ENCODE data around the gene PIF1. TPM values are rescaled to one million over a fixed set of nuclear protein-coding genes. Genes with fewer than 3 reads are reported as not detected.
"Not testable (repeated sequence)": the region's sequence is repeated elsewhere in the genome, so short reads cannot be mapped to it uniquely, and the experiment has no call there.

PIF1 gene
- total RNA-seq, 1 donor from 2014 or later, result 28.1 TPM

DNA sequence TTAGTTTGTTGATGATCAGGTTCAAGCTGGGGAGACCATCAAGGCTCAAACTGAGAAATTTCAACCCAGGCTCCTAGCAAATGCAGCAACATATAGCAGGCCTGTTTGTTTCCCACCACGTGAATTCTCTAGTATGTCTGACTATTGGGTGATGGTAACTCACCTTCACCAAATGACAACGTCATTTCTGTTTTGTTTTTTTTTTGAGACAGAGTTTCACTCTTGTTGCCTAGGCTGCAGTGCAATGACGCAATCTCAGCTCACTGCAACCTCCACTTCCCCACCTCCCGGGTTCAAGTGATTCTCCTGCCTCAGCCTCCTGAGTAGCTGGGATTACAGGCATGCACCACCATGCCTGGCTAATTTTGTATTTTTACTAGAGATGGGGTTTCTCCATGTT is 10.5 kb downstream of the PIF1 start:
- DNase-seq (ENCODE audit: low spot score); H3K4me3 Mint-ChIP-seq (ENCODE audit: low read depth); H3K27me3 Mint-ChIP-seq (ENCODE audit: low read depth); intact Hi-C loops (cut with micrococcal nuclease); H3K27ac Mint-ChIP-seq; H3K4me1 Mint-ChIP-seq (ENCODE audit: low read depth); H3K9me3 Mint-ChIP-seq: not testable (repeated sequence)
- peaks cover 20% of the 10 kb centered on the region for H3K36me3 Mint-ChIP-seq (ENCODE audit: low read depth)

DNA sequence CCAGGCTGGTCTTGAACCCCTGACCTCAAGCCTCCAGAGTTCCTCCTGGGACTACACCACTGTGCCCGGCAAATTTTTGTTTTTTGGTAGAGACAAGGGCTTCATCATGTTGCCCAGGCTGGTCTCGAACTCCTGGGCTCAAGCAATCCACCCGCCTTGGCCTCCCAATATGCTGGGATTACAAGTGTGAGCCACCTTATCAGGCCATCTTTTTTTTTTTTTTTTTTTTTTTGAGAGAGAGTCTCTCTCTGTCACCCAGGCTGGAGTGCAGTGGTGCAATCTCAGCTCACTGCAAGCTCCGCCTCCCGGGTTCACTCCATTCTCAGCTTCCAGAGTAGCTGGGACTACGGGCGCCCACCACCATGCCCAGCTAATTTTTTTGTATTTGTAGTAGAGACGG is 11.2 kb downstream of the PIF1 start:
- H3K36me3 Mint-ChIP-seq (ENCODE audit: low read depth), result peaks cover 14% of the 10 kb centered on the region
- H3K4me3 Mint-ChIP-seq (ENCODE audit: low read depth); DNase-seq (ENCODE audit: low spot score); intact Hi-C loops (cut with micrococcal nuclease); H3K27me3 Mint-ChIP-seq (ENCODE audit: low read depth); H3K27ac Mint-ChIP-seq; H3K9me3 Mint-ChIP-seq; H3K4me1 Mint-ChIP-seq (ENCODE audit: low read depth): not testable (repeated sequence)

DNA sequence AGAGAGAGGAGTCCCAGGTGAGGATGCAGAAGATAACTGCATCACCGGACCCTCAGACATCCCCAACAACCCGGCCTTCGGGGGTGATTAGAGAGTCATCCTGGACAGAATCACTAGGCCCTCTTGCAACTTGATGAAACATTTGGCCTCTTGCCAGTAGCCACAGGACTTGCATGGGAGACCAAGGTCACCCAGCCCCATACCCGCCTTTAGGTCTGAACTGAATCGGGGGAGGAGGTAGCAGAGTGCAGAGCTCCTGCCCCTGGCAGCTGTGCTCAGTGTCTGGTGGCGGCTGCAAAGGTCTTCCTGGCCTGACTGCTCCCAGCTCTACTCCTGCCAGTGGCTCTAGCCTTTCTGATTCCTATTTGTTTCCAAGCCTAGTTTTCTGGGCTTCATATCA is 12.4 kb downstream of the PIF1 start:
- Mint-ChIP-seq H3K36me3 (ENCODE audit: low read depth) (peaks cover 7% of the 10 kb centered on the region), H3K4me1 (ENCODE audit: low read depth) (peaks cover 3% of the 10 kb centered on the region), H3K27ac (no peak overlapping the region)

DNA sequence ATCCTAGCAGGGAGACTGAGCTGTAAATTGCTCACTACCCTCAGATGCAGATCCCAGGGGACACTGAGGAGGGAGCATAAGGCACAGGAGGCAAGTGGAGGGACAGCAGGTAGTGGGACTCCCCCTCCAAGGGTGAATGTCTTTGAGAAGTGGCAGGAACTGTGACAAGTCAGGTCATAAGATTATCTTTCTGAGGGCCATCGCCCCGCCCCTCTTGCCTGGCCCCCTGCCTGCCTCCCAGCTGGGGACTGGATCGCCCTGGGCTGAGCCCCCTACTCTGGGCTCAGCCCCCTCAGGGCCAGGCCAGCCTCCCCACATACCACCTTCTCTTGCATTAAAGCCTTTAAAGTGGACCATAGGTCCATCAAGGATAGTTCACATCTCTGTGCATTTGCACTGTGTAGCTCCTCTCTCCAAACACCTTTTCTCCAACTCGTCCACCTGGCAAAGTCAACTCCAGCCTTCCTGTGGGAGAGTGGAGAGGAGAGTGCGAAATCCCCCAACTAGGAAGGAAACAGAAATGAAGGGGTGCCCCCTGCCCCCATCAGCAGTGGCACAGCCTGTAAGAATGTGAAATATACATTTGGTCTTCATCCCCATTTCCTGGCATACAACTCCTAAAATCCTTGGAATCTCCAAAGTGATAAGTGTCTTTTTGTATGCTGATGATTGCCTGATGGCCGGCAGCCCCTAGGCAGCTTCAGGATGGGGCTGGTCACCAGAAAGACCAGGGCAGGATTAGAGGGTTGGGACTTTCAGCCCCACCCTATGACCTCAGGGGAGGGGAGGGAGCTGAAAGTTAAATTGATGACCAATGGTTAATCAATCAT is 14.7 kb downstream of the PIF1 start:
- H3K4me1 Mint-ChIP-seq (ENCODE audit: low read depth), result peaks cover 3% of the 10 kb centered on the region
- no peaks in the 10 kb centered on the region for H3K36me3 Mint-ChIP-seq (ENCODE audit: low read depth)
- no peak overlapping the region for H3K27ac Mint-ChIP-seq
- H3K4me3 Mint-ChIP-seq (ENCODE audit: low read depth), result no peak overlapping the region
- no peak for DNase-seq (ENCODE audit: low spot score)
- H3K27me3 Mint-ChIP-seq (ENCODE audit: low read depth), result peaks cover 9% of the 10 kb centered on the region
- H3K9me3 Mint-ChIP-seq, result no peaks in the 10 kb centered on the region
- intact Hi-C loops (cut with micrococcal nuclease), result loop anchor here (1.0 kb wide), 1 partner anchor 79 kb away; no protein-coding TSS in a partner anchor

More for the DNA sequence above, 12.4 kb downstream of the PIF1 start:
- peaks cover 7% of the 10 kb centered on the region for H3K27me3 Mint-ChIP-seq (ENCODE audit: low read depth)
- DNase-seq (ENCODE audit: low spot score), result no peak
- intact Hi-C loops (cut with micrococcal nuclease), result no loop called here
- H3K4me3 Mint-ChIP-seq (ENCODE audit: low read depth), result no peak overlapping the region
- no peaks in the 10 kb centered on the region for H3K9me3 Mint-ChIP-seq

DNA sequence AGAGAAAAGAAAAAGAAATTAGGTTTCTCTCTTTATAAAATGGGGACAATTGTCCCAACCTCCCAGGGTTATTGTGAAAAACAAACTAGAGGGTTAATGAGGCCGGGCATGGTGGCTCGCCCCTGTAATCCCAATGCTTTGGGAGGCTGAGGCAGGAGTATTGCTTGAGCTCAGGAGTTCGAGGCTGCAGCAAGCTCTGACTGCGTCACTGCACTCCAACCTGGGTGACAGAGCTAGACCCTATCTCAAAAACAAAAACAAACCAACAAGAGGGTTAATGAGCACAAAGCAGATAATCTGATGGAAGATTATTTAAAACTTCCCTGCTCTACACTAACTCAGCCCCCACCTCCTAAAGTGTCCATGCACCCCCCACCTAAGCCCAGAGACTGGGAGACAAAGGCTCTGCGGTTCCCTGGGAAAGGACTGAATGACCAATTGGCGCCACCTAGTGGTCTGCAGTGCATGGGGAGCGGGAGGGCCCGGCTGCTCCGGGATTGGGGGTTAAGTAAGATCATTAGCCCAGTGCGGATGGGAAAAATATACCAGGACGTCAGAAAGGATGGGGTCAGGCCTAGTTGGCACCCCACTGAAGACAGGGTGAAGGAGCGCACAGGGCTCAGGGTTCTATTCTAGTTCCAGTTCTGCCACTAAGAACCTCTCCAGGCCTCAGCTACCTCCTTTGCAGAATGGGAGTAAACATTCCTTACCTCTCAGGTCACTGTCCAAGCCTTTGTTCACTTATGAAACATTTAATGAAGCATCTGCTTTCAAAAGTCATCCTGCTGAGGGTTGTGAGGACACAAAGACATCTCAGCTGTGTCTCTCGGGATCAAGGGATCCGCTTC is 15.6 kb downstream of the PIF1 start:
- DNase-seq (ENCODE audit: low spot score), result peak; percentile 50
- Mint-ChIP-seq H3K4me3 (ENCODE audit: low read depth) (no peak overlapping the region), H3K27ac (no peak overlapping the region), H3K27me3 (ENCODE audit: low read depth) (peaks cover 9% of the 10 kb centered on the region), H3K4me1 (ENCODE audit: low read depth) (peaks cover 3% of the 10 kb centered on the region), H3K36me3 (ENCODE audit: low read depth) (no peaks in the 10 kb centered on the region), H3K9me3 (no peaks in the 10 kb centered on the region)
- intact Hi-C loops (cut with micrococcal nuclease), result loop anchor here (1.0 kb wide), 1 partner anchor 79 kb away; no protein-coding TSS in a partner anchor

DNA sequence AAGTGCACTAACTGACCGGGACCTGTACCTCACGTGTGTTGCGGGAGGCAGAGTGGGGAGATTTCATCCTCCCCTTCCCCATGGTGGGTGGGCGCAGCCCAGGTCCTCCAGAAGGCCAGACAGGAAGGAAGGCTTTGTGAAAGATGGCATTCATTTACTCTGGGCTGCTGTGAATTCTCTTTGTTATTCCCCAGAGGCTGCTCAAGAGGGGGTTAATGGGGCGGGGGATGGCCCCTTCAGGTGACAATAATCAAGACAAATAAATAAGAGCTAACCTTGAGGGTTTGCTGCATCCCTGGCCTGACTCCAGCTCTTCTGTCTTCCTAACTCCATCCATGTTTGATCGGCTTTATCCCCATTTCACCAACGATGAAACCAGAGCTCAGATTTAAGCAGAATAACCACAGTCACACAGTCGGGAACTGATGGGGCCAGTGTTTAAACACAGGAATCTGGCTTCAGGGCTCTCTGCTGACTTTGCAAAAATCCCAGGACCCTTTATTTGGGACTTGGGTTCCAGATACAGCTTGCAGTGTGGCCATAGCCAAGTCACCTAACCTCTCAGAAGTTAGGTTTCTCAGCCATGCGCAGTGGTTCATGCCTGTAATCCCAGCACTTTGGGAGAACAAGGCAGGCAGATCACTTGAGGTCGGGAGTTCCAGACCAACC is 16.5 kb downstream of the PIF1 start:
- no peaks in the 10 kb centered on the region for H3K4me1 Mint-ChIP-seq (ENCODE audit: low read depth)
- H3K9me3 Mint-ChIP-seq, result no peaks in the 10 kb centered on the region
- no peak overlapping the region for H3K4me3 Mint-ChIP-seq (ENCODE audit: low read depth)
- H3K27ac Mint-ChIP-seq, result no peak overlapping the region
- no peak for DNase-seq (ENCODE audit: low spot score)
- intact Hi-C loops (cut with micrococcal nuclease), result no loop called here
- no peaks in the 10 kb centered on the region for H3K36me3 Mint-ChIP-seq (ENCODE audit: low read depth)
- peaks cover 12% of the 10 kb centered on the region for H3K27me3 Mint-ChIP-seq (ENCODE audit: low read depth)

DNA sequence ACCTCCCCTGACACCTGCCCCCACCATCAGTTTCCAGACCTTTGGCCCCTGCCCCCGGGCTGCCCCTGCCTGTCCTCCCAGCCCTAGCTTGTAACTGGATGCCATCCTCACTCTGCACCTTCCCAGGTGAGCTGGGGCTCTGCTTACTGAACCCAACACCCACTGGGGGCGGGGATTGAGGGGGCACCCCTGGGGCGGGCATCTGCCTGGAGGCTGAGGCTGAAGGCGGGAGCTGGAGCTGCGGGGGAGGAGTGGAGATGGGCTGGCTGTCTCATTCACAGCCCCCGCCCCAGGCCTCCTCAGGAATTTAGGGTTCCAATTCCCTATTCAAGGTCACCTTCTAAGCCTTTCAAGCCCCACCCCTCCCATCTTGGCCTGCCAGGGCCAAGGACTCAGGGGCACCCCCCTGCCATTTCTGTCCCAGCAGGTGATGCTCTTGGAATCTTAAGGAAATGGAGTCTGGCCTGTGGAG is 17.7 kb downstream of the PIF1 start:
- peaks cover 12% of the 10 kb centered on the region for H3K27me3 Mint-ChIP-seq (ENCODE audit: low read depth)
- no peaks in the 10 kb centered on the region for H3K9me3 Mint-ChIP-seq
- H3K36me3 Mint-ChIP-seq (ENCODE audit: low read depth), result no peaks in the 10 kb centered on the region
- intact Hi-C loops (cut with micrococcal nuclease), result no loop called here
- H3K27ac Mint-ChIP-seq, result no peak overlapping the region
- H3K4me3 Mint-ChIP-seq (ENCODE audit: low read depth), result no peak overlapping the region
- no peak for DNase-seq (ENCODE audit: low spot score)
- H3K4me1 Mint-ChIP-seq (ENCODE audit: low read depth), result no peaks in the 10 kb centered on the region

DNA sequence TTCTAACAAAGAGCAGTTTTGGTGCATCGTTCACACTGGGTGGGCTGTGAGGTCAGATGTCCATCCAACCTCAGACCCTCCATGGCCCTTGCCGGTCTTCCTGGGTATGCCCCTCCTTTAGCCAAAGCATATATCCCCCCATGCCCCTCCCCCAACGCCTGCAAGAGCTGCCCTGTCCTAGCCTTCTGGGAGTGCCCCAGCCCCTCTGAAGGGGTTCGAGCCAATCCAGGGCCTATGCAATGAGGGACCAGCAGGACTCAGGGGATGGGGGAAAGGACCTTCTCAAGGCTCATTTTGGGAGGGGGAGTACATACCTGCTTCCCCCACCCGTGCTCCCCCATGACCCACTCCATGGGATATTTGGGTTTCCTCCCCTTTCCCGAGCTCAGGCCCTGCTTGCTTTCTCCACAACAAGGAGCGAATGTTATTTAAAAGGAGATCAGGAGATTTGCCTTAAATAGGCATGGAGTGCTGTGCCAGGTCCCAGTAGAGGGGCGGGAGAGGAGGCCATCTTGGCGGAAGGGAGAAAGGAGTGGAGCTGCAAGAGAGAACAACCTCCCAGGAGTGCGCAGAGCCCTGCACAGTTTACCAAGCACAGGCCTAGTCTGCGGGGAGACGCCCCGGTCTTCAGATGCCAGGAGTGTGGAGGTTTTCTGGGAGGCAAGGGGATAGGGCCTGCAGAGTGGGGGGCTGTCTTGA is 18.2 kb downstream of the PIF1 start:
- H3K27me3 Mint-ChIP-seq (ENCODE audit: low read depth), result peaks cover 12% of the 10 kb centered on the region
- DNase-seq (ENCODE audit: low spot score), result no peak
- no peak overlapping the region for H3K4me3 Mint-ChIP-seq (ENCODE audit: low read depth)
- no peaks in the 10 kb centered on the region for H3K9me3 Mint-ChIP-seq
- H3K36me3 Mint-ChIP-seq (ENCODE audit: low read depth), result no peaks in the 10 kb centered on the region
- H3K4me1 Mint-ChIP-seq (ENCODE audit: low read depth), result no peaks in the 10 kb centered on the region
- intact Hi-C loops (cut with micrococcal nuclease), result no loop called here
- H3K27ac Mint-ChIP-seq, result no peak overlapping the region

DNA sequence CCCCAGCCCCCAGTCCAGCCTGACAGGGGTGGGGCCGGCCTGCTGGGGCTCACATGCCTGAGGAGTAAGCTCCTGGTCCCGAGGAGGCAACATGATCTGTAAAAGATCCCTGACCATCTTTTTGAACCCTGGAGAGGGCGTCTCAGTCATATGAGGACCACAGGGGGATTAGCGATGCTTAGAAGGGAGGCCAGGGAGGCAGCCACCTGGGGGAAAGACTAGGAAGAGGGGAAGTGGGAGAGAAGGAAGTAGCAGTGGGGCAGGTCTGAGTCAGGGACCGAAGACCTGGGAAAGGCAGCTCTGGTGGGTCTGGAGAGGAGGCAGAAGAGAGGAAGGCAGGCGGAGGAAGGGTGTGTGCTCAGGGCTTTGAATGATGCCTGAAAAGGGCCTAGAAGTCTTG is 18.9 kb downstream of the PIF1 start:
- peaks cover 12% of the 10 kb centered on the region for H3K27me3 Mint-ChIP-seq (ENCODE audit: low read depth)
- no peak overlapping the region for H3K4me3 Mint-ChIP-seq (ENCODE audit: low read depth)
- no peak overlapping the region for H3K27ac Mint-ChIP-seq
- DNase-seq (ENCODE audit: low spot score), result no peak
- intact Hi-C loops (cut with micrococcal nuclease), result no loop called here
- no peaks in the 10 kb centered on the region for H3K9me3 Mint-ChIP-seq
- H3K4me1 Mint-ChIP-seq (ENCODE audit: low read depth), result no peaks in the 10 kb centered on the region
- H3K36me3 Mint-ChIP-seq (ENCODE audit: low read depth), result no peaks in the 10 kb centered on the region

DNA sequence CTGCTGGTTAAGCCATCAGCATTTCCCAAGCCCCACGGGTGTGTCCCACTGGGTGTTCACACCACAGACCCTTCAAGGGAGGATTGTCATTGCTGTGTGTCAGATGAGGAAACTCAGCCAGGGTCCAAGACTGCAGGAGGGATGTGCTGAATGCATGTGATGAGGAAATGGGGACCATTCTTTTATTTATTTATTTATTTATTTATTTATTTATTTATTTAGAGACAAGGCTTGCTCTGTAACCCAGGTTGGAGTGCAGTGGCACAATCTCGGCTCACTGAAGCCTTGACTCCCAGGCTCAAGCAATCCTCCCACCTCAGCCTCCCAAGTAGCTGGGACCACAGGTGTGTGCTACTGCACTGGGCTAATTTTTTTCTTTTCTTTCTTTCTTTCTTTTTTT is 20.8 kb downstream of the PIF1 start:
- intact Hi-C loops (cut with micrococcal nuclease), result no loop called here
- peaks cover 12% of the 10 kb centered on the region for H3K27me3 Mint-ChIP-seq (ENCODE audit: low read depth)
- H3K4me1 Mint-ChIP-seq (ENCODE audit: low read depth), result no peaks in the 10 kb centered on the region
- no peak overlapping the region for H3K4me3 Mint-ChIP-seq (ENCODE audit: low read depth)
- H3K9me3 Mint-ChIP-seq, result no peaks in the 10 kb centered on the region
- H3K36me3 Mint-ChIP-seq (ENCODE audit: low read depth), result no peaks in the 10 kb centered on the region
- DNase-seq (ENCODE audit: low spot score), result no peak
- no peak overlapping the region for H3K27ac Mint-ChIP-seq

DNA sequence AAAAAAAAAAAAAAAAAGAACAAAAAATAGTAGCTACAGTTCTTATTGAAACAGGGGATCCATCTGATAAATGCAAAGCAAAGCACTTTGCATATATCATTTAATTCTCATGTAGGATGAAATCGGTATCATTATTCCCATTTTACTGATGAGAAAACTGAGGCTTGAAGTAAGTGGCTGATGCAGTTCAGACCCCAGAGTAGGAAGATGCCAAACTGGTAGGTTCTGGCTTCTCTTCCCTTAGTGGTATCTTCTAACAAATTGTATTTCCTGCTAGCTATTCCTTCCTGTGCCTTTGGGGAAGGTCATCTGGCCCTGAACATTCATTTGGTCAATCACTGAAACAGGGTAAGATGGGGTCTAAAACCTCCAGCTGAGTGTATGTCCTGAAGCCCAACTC is 21.9 kb downstream of the PIF1 start:
- no peak overlapping the region for H3K27ac Mint-ChIP-seq
- no peak overlapping the region for H3K4me3 Mint-ChIP-seq (ENCODE audit: low read depth)
- no peaks in the 10 kb centered on the region for H3K36me3 Mint-ChIP-seq (ENCODE audit: low read depth)
- H3K9me3 Mint-ChIP-seq, result no peaks in the 10 kb centered on the region
- no peak for DNase-seq (ENCODE audit: low spot score)
- intact Hi-C loops (cut with micrococcal nuclease), result no loop called here
- H3K27me3 Mint-ChIP-seq (ENCODE audit: low read depth), result peaks cover 6% of the 10 kb centered on the region
- no peaks in the 10 kb centered on the region for H3K4me1 Mint-ChIP-seq (ENCODE audit: low read depth)

DNA sequence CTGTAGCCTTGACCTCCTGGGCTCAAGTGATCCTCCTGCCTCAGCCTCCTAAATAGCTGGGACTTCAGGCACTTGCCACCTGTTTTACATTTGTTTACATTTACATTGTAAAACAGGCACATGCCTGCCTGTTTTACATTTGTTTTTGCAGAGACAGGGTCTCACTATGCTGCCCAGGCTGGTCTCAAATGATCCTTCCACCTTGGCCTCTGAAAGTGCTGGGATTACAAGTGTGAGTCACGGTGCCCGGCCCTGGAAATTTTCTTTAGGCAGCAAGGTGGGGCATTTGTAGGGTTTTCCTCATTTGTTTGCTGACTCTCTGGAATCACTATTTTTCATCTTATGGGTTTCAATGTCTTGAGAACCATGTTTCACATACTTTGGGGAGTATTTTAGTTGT is 25.0 kb downstream of the PIF1 start:
- peaks cover 3% of the 10 kb centered on the region for H3K27me3 Mint-ChIP-seq (ENCODE audit: low read depth)
- H3K36me3 Mint-ChIP-seq (ENCODE audit: low read depth), result no peaks in the 10 kb centered on the region
- intact Hi-C loops (cut with micrococcal nuclease), result no loop called here
- no peak for DNase-seq (ENCODE audit: low spot score)
- no peak overlapping the region for H3K4me3 Mint-ChIP-seq (ENCODE audit: low read depth)
- no peaks in the 10 kb centered on the region for H3K4me1 Mint-ChIP-seq (ENCODE audit: low read depth)
- H3K9me3 Mint-ChIP-seq, result no peaks in the 10 kb centered on the region
- H3K27ac Mint-ChIP-seq, result no peak overlapping the region
